Measurements from ENCODE around the gene MAOB.
"Not testable (repeated sequence)": the region's sequence is repeated elsewhere in the genome, so short reads cannot be mapped to it uniquely, and the experiment has no call there.

The MAOB gene

GRCh38 chrX:43882294-43882681 lies at the start of gene MAOB:
MAOB (minus strand) TSS chrX:43882450; CDS start chrX:43882299, 151 bp downstream.
- Mint-ChIP-seq H3K27ac (no peak within 1 kb of the TSS), H3K27me3 (peaks cover 20% of the 10 kb centered on the region), H3K9me3 (no peaks in the 10 kb centered on the region), H3K4me1 (ENCODE audit: low read depth) (no peaks in the 10 kb centered on the region), H3K36me3 (ENCODE audit: low read depth) (no peaks in the 10 kb centered on the region), H3K4me3 (peak within 1 kb of the TSS; percentile 42)
- intact Hi-C loops (cut with micrococcal nuclease), result no loop called here

- intact Hi-C loops (cut with micrococcal nuclease); H3K36me3 Mint-ChIP-seq (ENCODE audit: low read depth); H3K4me3 Mint-ChIP-seq; H3K27me3 Mint-ChIP-seq; H3K9me3 Mint-ChIP-seq; H3K4me1 Mint-ChIP-seq (ENCODE audit: low read depth); H3K27ac Mint-ChIP-seq: not testable (repeated sequence)
Measured at GRCh38 chrX:43922032-43922431, 39.8 kb upstream of the MAOB start.

GRCh38 chrX:43910772-43911171 lies 28.5 kb upstream of the MAOB start:
- H3K27me3 Mint-ChIP-seq; H3K4me1 Mint-ChIP-seq (ENCODE audit: low read depth); H3K9me3 Mint-ChIP-seq; H3K36me3 Mint-ChIP-seq (ENCODE audit: low read depth); H3K27ac Mint-ChIP-seq; H3K4me3 Mint-ChIP-seq; intact Hi-C loops (cut with micrococcal nuclease): not testable (repeated sequence)

- no peaks in the 10 kb centered on the region for H3K36me3 Mint-ChIP-seq (ENCODE audit: low read depth)
Measured at GRCh38 chrX:43910012-43910411, 27.8 kb upstream of the MAOB start.

GRCh38 chrX:43909141-43909540 lies 26.9 kb upstream of the MAOB start:
- H3K4me3 Mint-ChIP-seq, result no peak overlapping the region
- intact Hi-C loops (cut with micrococcal nuclease), result no loop called here
- no peaks in the 10 kb centered on the region for H3K27me3 Mint-ChIP-seq
- H3K36me3 Mint-ChIP-seq (ENCODE audit: low read depth), result no peaks in the 10 kb centered on the region
- H3K4me1 Mint-ChIP-seq (ENCODE audit: low read depth), result no peaks in the 10 kb centered on the region
- H3K27ac Mint-ChIP-seq, result no peak overlapping the region
- H3K9me3 Mint-ChIP-seq, result no peaks in the 10 kb centered on the region

More at GRCh38 chrX:43910012-43910411, 27.8 kb upstream of the MAOB start:
- intact Hi-C loops (cut with micrococcal nuclease), result no loop called here
- no peaks in the 10 kb centered on the region for H3K4me1 Mint-ChIP-seq (ENCODE audit: low read depth)
- no peak overlapping the region for H3K4me3 Mint-ChIP-seq
- H3K9me3 Mint-ChIP-seq, result no peaks in the 10 kb centered on the region
- H3K27ac Mint-ChIP-seq, result no peak overlapping the region
- H3K27me3 Mint-ChIP-seq, result no peaks in the 10 kb centered on the region

GRCh38 chrX:43899878-43900815 lies 17.9 kb upstream of the MAOB start:
- intact Hi-C loops (cut with micrococcal nuclease), result no loop called here
- Mint-ChIP-seq H3K9me3 (no peaks in the 10 kb centered on the region), H3K4me3 (no peak overlapping the region), H3K27ac (no peak overlapping the region), H3K27me3 (no peaks in the 10 kb centered on the region), H3K36me3 (ENCODE audit: low read depth) (no peaks in the 10 kb centered on the region), H3K4me1 (ENCODE audit: low read depth) (no peaks in the 10 kb centered on the region)

- no peak overlapping the region for H3K4me3 Mint-ChIP-seq
Measured at GRCh38 chrX:43898406-43899035, 16.3 kb upstream of the MAOB start.

GRCh38 chrX:43897290-43897689 lies 15.0 kb upstream of the MAOB start:
- H3K4me3 Mint-ChIP-seq, result no peak overlapping the region
- H3K27ac Mint-ChIP-seq, result no peak overlapping the region
- H3K27me3 Mint-ChIP-seq, result no peaks in the 10 kb centered on the region
- intact Hi-C loops (cut with micrococcal nuclease), result no loop called here
- H3K36me3 Mint-ChIP-seq (ENCODE audit: low read depth), result no peaks in the 10 kb centered on the region
- H3K4me1 Mint-ChIP-seq (ENCODE audit: low read depth), result no peaks in the 10 kb centered on the region
- no peaks in the 10 kb centered on the region for H3K9me3 Mint-ChIP-seq

More at GRCh38 chrX:43898406-43899035, 16.3 kb upstream of the MAOB start:
- intact Hi-C loops (cut with micrococcal nuclease), result no loop called here
- H3K27me3 Mint-ChIP-seq, result no peaks in the 10 kb centered on the region
- no peaks in the 10 kb centered on the region for H3K4me1 Mint-ChIP-seq (ENCODE audit: low read depth)
- no peaks in the 10 kb centered on the region for H3K9me3 Mint-ChIP-seq
- H3K27ac Mint-ChIP-seq, result no peak overlapping the region
- no peaks in the 10 kb centered on the region for H3K36me3 Mint-ChIP-seq (ENCODE audit: low read depth)

- no peaks in the 10 kb centered on the region for H3K9me3 Mint-ChIP-seq
- intact Hi-C loops (cut with micrococcal nuclease), result no loop called here
- no peaks in the 10 kb centered on the region for H3K36me3 Mint-ChIP-seq (ENCODE audit: low read depth)
- no peak overlapping the region for H3K27ac Mint-ChIP-seq
- no peaks in the 10 kb centered on the region for H3K4me1 Mint-ChIP-seq (ENCODE audit: low read depth)
- no peaks in the 10 kb centered on the region for H3K27me3 Mint-ChIP-seq
- no peak overlapping the region for H3K4me3 Mint-ChIP-seq
Measured at GRCh38 chrX:43892336-43892870, 10.2 kb upstream of the MAOB start.

GRCh38 chrX:43885617-43886016 lies 3.4 kb upstream of the MAOB start:
- H3K27me3 Mint-ChIP-seq, result peaks cover 19% of the 10 kb centered on the region

GRCh38 chrX:43881410-43882293 lies 598 bp downstream of the MAOB start:
- Mint-ChIP-seq H3K36me3 (ENCODE audit: low read depth) (no peaks in the 10 kb centered on the region), H3K9me3 (no peaks in the 10 kb centered on the region), H3K27ac (no peak overlapping the region), H3K4me1 (ENCODE audit: low read depth) (no peaks in the 10 kb centered on the region), H3K27me3 (peaks cover 20% of the 10 kb centered on the region), H3K4me3 (peak overlapping the region; percentile 42)
- intact Hi-C loops (cut with micrococcal nuclease), result no loop called here

More at GRCh38 chrX:43885617-43886016, 3.4 kb upstream of the MAOB start:
- Mint-ChIP-seq H3K9me3 (no peaks in the 10 kb centered on the region), H3K27ac (no peak overlapping the region), H3K36me3 (ENCODE audit: low read depth) (no peaks in the 10 kb centered on the region), H3K4me3 (no peak overlapping the region), H3K4me1 (ENCODE audit: low read depth) (no peaks in the 10 kb centered on the region)
- intact Hi-C loops (cut with micrococcal nuclease), result no loop called here

- intact Hi-C loops (cut with micrococcal nuclease), result no loop called here
- no peaks in the 10 kb centered on the region for H3K9me3 Mint-ChIP-seq
- H3K4me3 Mint-ChIP-seq, result no peak overlapping the region
- H3K27ac Mint-ChIP-seq, result no peak overlapping the region
- H3K27me3 Mint-ChIP-seq, result peaks cover 20% of the 10 kb centered on the region
- no peaks in the 10 kb centered on the region for H3K4me1 Mint-ChIP-seq (ENCODE audit: low read depth)
- H3K36me3 Mint-ChIP-seq (ENCODE audit: low read depth), result no peaks in the 10 kb centered on the region
Measured at GRCh38 chrX:43880425-43880824, 1.8 kb downstream of the MAOB start.

GRCh38 chrX:43878906-43879526 lies 3.2 kb downstream of the MAOB start:
- H3K4me3 Mint-ChIP-seq, result no peak overlapping the region
- no peaks in the 10 kb centered on the region for H3K9me3 Mint-ChIP-seq
- no peaks in the 10 kb centered on the region for H3K4me1 Mint-ChIP-seq (ENCODE audit: low read depth)
- H3K36me3 Mint-ChIP-seq (ENCODE audit: low read depth), result no peaks in the 10 kb centered on the region
- intact Hi-C loops (cut with micrococcal nuclease), result no loop called here
- peaks cover 20% of the 10 kb centered on the region for H3K27me3 Mint-ChIP-seq
- H3K27ac Mint-ChIP-seq, result no peak overlapping the region
